AG09319 (cell line): ENCODE measurements around the gene SLCO2A1.

ENCODE experiments used
- DNase-seq: peaks from one replicate; pipeline ENCODE4 v3.0.0-alpha.2; 2010; ENCODE audit warnings: low read depth; ENCODE audit errors: extremely low read depth
- CTCF ChIP-seq: IDR thresholded peaks from 2 replicates; pipeline ENCODE4 v1.5.1; 2011; ENCODE audit warnings: low read depth, mild to moderate bottlenecking, inconsistent platforms, low read length, moderate library complexity

Gene SLCO2A1

GRCh38 chr3:134066651-134067530 lies 37.2 kb upstream of the SLCO2A1 start:
- no peak for DNase-seq
- TF ChIP-seq CTCF, result no peak

- DNase-seq, result no peak
- no peak for TF ChIP-seq CTCF
Observed at GRCh38 chr3:134066158-134066541, 36.4 kb upstream of the SLCO2A1 start.

- DNase-seq, result no peak
- no peak for TF ChIP-seq CTCF
Observed at GRCh38 chr3:134065252-134066157, 35.8 kb upstream of the SLCO2A1 start.

GRCh38 chr3:134064081-134064480 lies 34.4 kb upstream of the SLCO2A1 start:
- no peak for DNase-seq
- TF ChIP-seq CTCF, result no peak

- DNase-seq, result no peak
- TF ChIP-seq CTCF, result no peak
Observed at GRCh38 chr3:134061401-134061800, 31.7 kb upstream of the SLCO2A1 start.

- DNase-seq, result no peak
- no peak for TF ChIP-seq CTCF
Observed at GRCh38 chr3:134060561-134061385, 31.0 kb upstream of the SLCO2A1 start.
